GM21360 (cell line): ENCODE data around the gene HCN4.

Experiments used
- ATAC-seq: cut with Tn5 transposase; IDR thresholded peaks from one replicate; pipeline ENCODE4 v1.9.1; 2021; ENCODE audit warnings: mild to moderate bottlenecking, moderate library complexity; ENCODE audit not compliant: unreplicated experiment

HCN4 gene

GRCh38 chr15:73380661-73381060 is 11.9 kb upstream of the HCN4 start:
- no peak for ATAC-seq

DNA sequence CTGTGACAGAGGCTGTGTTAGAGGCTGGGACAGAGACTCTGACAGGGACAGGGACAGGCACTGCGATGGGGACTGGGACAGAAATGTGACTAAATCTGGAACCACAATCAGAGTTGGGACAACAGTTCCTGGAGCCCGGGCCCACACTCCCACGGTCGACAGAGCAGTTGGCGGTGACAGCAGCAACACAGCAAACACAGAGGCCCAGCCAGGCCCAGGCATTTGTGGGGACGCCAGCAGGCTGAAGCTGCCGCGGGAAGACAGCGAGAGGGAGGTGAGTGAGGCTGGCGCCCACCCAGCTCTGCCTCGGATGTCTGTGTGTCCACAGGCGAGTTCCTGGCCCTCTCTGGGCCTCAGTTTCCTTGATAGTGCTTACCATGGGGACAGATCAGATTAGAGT is 9.3 kb upstream of the HCN4 start:
- no peak for ATAC-seq

DNA sequence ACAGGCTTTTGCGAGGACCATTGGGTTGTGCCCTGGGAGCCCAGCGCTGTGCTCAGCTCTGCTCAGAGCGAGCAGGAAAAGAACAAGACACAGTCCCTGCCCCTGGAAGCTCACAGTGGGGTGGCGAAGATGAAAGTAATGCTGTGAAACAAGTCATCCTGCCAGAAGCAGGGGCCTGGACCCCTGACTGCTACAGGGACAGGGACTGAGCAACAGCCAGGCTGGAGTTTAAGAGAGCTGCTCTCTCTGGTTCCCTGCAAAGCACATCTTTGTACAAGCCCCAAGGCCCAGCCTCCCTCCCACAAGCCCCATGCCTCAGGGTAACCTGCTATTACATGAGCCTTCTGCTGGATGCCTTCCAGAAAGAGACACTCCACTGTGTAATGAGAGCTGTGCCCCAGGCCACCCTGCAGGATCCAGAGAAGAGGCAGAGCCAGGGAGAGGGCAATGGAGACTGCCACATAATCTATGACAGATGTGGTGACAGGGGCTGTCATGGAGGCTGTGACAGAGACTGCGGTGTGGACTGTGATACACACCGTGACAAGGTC is 7.1 kb upstream of the HCN4 start:
- no peak for ATAC-seq

DNA sequence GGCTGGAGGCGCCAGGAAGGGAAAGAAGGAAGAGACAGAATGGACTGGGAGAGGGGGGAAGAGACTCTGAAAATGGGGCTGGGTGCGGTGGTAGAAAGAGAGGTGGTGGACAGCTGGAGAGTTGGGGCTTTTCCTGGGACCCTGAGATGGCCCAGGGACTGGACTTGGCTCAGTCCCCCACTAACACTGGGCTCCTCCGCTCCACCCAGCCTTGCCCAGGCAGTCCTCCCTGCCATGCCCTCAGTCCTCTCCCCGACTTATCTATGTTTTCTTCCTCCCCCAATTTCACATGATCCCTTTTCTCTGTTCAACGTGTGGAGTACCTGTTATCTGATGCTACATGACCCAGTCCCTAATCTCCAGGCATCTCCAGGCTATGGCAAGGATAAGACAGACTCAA is 6.3 kb upstream of the HCN4 start:
- no peak for ATAC-seq

- ATAC-seq: no peak
These were observed 5.8 kb upstream of the HCN4 start for GRCh38 chr15:73374604-73375003.

DNA sequence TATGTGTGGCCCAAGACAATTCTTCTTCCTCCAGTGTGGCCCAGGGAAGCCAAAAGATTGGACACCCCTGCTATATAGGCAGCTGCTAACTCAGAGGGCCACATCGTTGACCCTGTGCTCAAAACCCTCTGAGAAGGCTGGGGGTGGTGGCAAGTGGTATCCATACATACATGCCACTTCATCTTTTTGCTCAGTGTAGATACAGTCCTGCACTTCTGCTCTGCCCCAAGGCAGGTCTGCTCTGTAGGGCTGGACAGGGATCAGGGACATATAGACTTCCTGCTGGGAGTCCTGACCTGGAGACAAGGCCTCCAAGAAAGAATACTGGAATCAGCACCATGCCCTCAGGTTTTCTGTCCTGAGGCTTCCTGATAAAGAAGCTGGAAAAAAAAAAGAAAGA is 4.5 kb upstream of the HCN4 start:
- no peak for ATAC-seq

- ATAC-seq: no peak
These were observed 3.1 kb upstream of the HCN4 start for GRCh38 chr15:73371812-73372211.

GRCh38 chr15:73370151-73370550 is 1.4 kb upstream of the HCN4 start:
- ATAC-seq: no peak

DNA sequence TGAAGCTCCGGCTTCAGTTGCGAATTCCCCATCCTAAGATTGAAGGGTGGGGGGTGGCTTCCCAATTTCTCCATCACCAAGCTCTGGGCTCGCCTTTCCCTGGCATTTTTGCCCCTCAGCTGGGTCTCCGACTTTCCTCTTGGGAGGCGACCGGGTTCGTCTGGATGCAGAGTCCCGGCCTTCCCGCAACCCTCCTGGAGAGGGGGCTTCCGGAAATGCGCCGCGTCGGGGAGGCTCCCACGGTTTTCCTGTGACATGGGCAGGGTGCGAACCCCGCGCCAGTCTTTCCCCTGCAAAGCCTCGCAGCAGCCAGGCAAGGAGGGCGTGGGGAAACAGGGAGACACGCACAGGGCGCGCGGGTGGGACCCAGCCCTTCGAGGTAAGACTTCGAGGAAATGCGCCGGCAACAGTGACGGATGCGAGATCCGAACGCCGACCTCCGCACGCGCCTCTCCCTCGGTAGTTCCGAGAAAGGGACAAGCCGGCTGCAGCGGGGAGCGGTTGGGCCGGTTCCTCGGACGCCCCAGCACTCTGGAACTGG is 466 bp upstream of the HCN4 start:
- ATAC-seq: no peak

DNA sequence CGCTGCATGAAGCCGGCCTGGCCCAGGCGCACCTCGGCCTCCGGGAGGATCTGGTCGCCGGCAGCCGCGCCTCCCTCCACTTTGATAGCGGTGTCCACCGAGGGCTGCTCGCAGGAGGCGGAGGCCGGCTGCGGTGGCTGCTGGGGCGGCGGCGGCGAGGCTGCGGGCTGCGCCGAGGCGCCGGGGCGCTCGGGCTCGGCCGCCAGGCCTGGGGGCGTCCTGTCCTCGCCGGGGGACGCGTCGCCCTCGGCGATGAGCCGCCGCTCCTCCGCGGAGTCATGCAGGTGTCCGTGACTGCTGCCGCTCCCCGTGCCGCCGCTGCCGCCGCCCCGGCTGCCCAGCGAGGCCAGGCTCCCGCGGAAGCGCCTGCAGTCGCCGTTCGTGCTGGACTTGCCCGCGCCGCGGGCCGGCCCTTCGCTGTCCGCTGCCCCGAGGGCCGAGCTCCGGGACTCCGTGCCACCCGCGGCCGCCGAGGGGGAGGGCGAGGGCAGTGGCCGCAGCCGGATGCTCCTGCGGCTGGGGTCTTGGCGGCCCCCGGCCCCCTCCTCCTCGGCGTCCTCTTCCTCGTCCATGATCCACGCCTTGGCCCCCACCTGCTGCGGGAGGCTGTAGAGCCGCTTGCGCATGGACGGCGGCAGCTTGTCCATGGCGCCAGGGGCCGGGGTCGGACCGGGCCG is 996 bp downstream of the HCN4 start:
- ATAC-seq: no peak

DNA sequence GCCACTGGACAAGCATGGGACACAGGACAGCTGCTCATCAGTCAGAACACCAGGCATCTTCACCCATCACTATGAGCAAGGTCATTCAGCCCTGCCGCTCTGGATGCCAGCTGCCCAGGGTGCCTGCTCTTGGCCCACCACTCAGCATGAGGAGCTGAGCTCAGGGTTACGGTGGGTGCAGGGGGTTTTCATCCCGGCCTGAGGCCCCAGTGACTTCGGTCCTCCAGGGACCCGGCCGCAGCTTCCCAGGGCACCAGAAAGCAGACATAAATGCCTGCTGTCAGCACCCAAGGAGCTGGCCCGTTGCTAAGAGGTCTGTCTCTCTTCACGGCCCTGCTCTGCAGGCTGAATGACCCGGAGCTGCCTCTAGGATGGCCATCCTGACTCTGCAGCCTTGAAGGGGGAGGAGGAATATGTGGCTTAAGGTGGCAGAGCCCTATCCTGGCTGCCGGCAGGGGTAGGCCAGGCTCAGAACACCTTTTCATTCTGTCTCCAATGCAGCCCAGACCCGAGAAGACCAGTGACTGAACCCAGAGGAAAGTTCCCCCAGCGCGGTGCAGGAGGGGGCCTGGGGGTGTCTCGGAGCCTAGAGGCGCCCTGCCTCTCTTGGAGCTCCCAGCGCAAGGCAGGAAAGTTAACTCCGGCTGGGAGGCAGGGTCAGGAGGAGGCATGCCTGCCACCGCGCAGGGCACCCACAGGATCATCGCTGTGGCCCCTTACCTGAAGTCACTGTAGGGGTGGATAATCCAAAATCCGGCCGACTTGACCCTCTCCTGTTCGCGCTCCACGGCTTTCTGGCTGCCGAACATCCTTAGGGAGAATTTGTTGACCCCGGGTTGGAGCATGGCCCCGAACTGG is 1.8 kb downstream of the HCN4 start:
- no peak for ATAC-seq

GRCh38 chr15:73364070-73364469 is 4.7 kb downstream of the HCN4 start:
- no peak for ATAC-seq

- no peak for ATAC-seq
These were observed 5.9 kb downstream of the HCN4 start for GRCh38 chr15:73362900-73363299.

GRCh38 chr15:73361337-73361736 is 7.4 kb downstream of the HCN4 start:
- no peak for ATAC-seq

DNA sequence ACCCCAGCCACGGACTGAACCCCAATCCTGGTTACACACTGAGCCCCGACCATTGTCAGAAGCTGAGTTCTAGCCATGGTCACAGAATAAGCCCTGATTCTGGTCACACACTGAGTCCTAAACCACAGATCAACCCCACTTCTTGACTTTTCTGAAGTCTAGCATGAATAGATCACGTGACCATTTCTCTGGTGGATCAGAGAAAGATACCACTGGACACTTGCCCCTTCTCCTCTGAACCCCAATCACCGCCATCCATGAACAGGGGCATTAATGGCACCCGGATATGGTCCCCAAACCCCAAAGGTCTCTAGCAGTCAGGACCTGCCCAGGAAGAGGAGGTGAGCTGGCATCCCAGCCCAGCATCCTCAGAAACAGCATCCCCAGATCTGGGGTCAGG is 9.1 kb downstream of the HCN4 start:
- no peak for ATAC-seq

GRCh38 chr15:73357999-73358665 is 10.6 kb downstream of the HCN4 start:
- no peak for ATAC-seq

GRCh38 chr15:73355612-73356265 is 13.0 kb downstream of the HCN4 start:
- ATAC-seq: no peak

GRCh38 chr15:73354241-73354640 is 14.5 kb downstream of the HCN4 start:
- no peak for ATAC-seq

DNA sequence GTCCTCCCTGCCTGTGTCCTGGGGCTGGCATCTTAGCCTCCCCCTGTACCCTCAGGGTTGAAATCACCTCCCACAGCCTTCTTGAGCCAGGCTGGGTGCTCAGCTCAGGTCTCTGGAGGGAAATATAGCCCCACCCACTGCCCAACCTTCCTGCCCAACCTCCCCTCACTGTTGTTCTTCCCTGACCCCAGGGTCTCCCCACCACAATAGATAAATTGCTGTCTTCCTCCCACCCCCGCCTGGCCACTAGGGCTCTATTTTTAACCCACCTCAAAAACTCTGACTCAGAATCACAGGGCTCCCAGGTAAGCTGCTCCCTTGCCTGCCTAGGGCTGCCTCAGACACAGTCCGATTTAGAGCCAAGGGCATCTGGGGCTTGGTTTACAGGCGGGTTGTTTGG is 15.0 kb downstream of the HCN4 start:
- no peak for ATAC-seq

GRCh38 chr15:73352082-73352481 is 16.7 kb downstream of the HCN4 start:
- no peak for ATAC-seq

- ATAC-seq: no peak
These were observed 19.6 kb downstream of the HCN4 start for GRCh38 chr15:73349191-73349590.
